ENCODE measurements around the gene CRPPA. TPM values are rescaled to one million over a fixed set of nuclear protein-coding genes. Genes with fewer than 3 reads are reported as not detected.
A peak's percentile ranks its signal among the peaks of the same experiment; 100 is the strongest.

CRPPA gene
- total RNA-seq, 1 donor from 2014 or later = 3.9 TPM

DNA sequence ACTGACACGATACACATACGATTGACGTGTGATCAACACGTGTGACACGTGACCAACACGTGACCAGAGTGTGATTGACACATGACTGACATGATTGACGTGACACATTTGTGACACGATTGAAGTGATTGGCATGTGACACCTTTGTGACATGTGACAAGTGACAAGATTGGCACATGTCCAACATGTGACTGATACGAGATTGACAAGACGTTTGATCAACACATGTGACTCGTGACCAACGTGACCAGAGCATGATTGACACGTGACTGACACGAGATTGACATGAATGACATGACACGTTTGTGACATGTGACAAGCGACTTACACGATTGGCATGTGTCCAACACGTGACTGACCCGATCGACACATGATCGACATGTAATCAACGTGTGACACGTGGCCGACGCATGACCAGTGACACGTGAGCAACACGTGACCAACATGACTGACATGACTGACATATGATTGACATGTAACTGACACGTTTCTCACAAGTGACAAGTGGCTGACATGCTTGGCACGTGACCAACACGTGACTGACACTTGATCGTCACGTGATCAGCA is 22.0 kb downstream of the CRPPA start:
- H3K27me3 Mint-ChIP-seq (ENCODE audit: low read depth, unreplicated experiment) = no peaks in the 10 kb centered on the region
- no peak overlapping the region for H3K27ac Mint-ChIP-seq (ENCODE audit: unreplicated experiment)
- Histone ChIP-seq H3K4me2 (ENCODE audit: low read length) (no peak overlapping the region), H3K27me3 (ENCODE audit: insufficient read depth, low read length) (no peaks in the 10 kb centered on the region), H3K9ac (ENCODE audit: low read length) (no peak overlapping the region), H3K9me3 (ENCODE audit: insufficient read depth, low read depth, low read length) (peaks cover 41% of the 10 kb centered on the region), H3K4me3 (ENCODE audit: insufficient read depth, low read depth, low read length) (no peak overlapping the region), H2AFZ (ENCODE audit: low read depth, low read length) (no peak overlapping the region), H4K20me1 (ENCODE audit: insufficient read depth, low read length) (no peaks in the 10 kb centered on the region), H3K27ac (ENCODE audit: low read depth, low read length) (no peak overlapping the region), H3K36me3 (ENCODE audit: insufficient read depth, low read length) (no peaks in the 10 kb centered on the region), H3K79me2 (ENCODE audit: insufficient read depth, low read length) (no peaks in the 10 kb centered on the region), H3K4me1 (ENCODE audit: insufficient read depth, low read length) (no peaks in the 10 kb centered on the region)
- FAIRE-seq (no peak), DNase-seq (ENCODE audit: low read depth) (peak; percentile 32)
- peaks cover 36% of the 10 kb centered on the region for H3K9me3 Mint-ChIP-seq (ENCODE audit: unreplicated experiment)
- peaks cover 24% of the 10 kb centered on the region for H3K36me3 Mint-ChIP-seq (ENCODE audit: low read depth, unreplicated experiment)
- no peak for TF ChIP-seq EZH2 (IDR thresholded peaks at IDR 0.05; ENCODE audit: insufficient read depth, low read length)
- TF ChIP-seq, protein P1, sequence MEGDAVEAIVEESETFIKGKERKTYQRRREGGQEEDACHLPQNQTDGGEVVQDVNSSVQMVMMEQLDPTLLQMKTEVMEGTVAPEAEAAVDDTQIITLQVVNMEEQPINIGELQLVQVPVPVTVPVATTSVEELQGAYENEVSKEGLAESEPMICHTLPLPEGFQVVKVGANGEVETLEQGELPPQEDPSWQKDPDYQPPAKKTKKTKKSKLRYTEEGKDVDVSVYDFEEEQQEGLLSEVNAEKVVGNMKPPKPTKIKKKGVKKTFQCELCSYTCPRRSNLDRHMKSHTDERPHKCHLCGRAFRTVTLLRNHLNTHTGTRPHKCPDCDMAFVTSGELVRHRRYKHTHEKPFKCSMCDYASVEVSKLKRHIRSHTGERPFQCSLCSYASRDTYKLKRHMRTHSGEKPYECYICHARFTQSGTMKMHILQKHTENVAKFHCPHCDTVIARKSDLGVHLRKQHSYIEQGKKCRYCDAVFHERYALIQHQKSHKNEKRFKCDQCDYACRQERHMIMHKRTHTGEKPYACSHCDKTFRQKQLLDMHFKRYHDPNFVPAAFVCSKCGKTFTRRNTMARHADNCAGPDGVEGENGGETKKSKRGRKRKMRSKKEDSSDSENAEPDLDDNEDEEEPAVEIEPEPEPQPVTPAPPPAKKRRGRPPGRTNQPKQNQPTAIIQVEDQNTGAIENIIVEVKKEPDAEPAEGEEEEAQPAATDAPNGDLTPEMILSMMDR (IDR thresholded peaks at IDR 0.05; ENCODE audit: insufficient read depth, low read depth, low read length) = no peak
- H3K4me1 Mint-ChIP-seq (ENCODE audit: low read depth, unreplicated experiment) = no peaks in the 10 kb centered on the region
- H3K4me3 Mint-ChIP-seq (ENCODE audit: unreplicated experiment) = no peak overlapping the region

DNA sequence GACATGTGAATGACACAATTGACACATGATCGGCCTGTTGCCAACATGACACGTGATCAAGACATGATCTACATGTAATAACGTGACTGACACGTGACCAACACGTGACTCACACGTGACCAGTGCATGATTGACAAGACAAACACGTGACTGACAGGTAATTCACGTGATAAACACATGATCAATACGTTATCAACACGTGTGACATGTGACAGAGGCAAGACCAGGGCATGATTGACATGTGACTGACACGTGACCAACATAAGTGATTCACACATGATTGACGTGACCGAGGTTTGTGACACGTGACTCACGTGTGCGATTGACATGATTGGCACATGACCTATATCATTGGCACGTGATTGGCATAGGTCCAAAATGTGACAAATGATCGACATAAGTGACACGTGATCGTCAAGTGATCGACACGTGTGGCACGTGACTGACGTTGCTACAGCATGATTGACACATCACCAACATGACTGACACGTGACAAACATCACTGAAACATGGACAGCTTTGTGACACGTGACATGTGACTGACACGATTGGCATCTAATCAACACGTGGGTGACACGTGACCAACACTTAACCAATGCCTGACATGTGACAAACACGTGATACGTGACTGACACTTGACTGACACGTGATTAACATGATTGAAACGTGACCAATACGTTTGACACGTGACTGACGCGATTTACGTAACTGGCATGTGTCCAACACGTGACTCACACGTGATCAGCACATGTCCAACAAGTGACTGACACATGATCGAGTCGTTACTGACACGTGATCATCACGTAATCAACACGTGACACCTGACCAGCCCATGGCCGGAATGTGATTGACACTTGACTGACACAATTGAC is 23.0 kb downstream of the CRPPA start:
- Histone ChIP-seq H3K27ac (ENCODE audit: low read depth, low read length) (no peak overlapping the region), H2AFZ (ENCODE audit: low read depth, low read length) (no peak overlapping the region), H3K4me1 (ENCODE audit: insufficient read depth, low read length) (no peaks in the 10 kb centered on the region), H3K9ac (ENCODE audit: low read length) (no peak overlapping the region), H3K27me3 (ENCODE audit: insufficient read depth, low read length) (no peaks in the 10 kb centered on the region), H3K4me3 (ENCODE audit: insufficient read depth, low read depth, low read length) (no peak overlapping the region), H3K79me2 (ENCODE audit: insufficient read depth, low read length) (no peaks in the 10 kb centered on the region), H4K20me1 (ENCODE audit: insufficient read depth, low read length) (no peaks in the 10 kb centered on the region), H3K4me2 (ENCODE audit: low read length) (no peak overlapping the region), H3K36me3 (ENCODE audit: insufficient read depth, low read length) (no peaks in the 10 kb centered on the region), H3K9me3 (ENCODE audit: insufficient read depth, low read depth, low read length) (peaks cover 41% of the 10 kb centered on the region)
- no peak for FAIRE-seq
- TF ChIP-seq EZH2 (IDR thresholded peaks at IDR 0.05; ENCODE audit: insufficient read depth, low read length) = no peak
- TF ChIP-seq, protein P1 (IDR thresholded peaks at IDR 0.05; ENCODE audit: insufficient read depth, low read depth, low read length) = no peak
- Mint-ChIP-seq H3K9me3 (ENCODE audit: unreplicated experiment) (peaks cover 38% of the 10 kb centered on the region), H3K4me3 (ENCODE audit: unreplicated experiment) (no peak overlapping the region), H3K36me3 (ENCODE audit: low read depth, unreplicated experiment) (peaks cover 24% of the 10 kb centered on the region), H3K27ac (ENCODE audit: unreplicated experiment) (no peak overlapping the region), H3K27me3 (ENCODE audit: low read depth, unreplicated experiment) (no peaks in the 10 kb centered on the region), H3K4me1 (ENCODE audit: low read depth, unreplicated experiment) (no peaks in the 10 kb centered on the region)
- DNase-seq (ENCODE audit: low read depth) = peak; percentile 8
